Measurements from ENCODE around the gene USP32.

The USP32 gene

DNA sequence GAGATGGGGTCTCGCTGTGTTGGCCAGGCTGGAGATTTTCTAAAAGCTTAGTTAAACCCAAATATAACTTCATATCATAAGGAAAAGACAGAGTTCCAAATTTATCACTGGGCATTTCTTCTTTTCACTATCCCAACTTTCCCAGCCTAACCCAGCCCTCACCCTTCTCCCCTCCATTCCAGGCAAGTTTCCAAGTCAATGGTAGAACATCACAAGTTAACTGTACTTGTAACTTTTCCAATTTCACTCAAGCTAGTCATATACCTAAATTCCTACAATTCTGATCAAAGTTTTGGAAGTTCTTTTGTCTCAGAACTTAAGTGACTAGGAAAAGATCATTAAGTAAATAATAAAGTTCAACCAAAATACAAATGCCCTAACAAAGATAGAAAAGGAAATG, 61.2 kb downstream of the USP32 start:
- DNase-seq (ENCODE audit: low read depth) = no peak
- TF ChIP-seq, protein P1, sequence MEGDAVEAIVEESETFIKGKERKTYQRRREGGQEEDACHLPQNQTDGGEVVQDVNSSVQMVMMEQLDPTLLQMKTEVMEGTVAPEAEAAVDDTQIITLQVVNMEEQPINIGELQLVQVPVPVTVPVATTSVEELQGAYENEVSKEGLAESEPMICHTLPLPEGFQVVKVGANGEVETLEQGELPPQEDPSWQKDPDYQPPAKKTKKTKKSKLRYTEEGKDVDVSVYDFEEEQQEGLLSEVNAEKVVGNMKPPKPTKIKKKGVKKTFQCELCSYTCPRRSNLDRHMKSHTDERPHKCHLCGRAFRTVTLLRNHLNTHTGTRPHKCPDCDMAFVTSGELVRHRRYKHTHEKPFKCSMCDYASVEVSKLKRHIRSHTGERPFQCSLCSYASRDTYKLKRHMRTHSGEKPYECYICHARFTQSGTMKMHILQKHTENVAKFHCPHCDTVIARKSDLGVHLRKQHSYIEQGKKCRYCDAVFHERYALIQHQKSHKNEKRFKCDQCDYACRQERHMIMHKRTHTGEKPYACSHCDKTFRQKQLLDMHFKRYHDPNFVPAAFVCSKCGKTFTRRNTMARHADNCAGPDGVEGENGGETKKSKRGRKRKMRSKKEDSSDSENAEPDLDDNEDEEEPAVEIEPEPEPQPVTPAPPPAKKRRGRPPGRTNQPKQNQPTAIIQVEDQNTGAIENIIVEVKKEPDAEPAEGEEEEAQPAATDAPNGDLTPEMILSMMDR (IDR thresholded peaks at IDR 0.05; ENCODE audit: control insufficient read depth, insufficient read depth, low read depth, low read length, missing control alignments) = no peak
- no peak overlapping the region for H3K4me3 ChIP-seq (ENCODE audit: control insufficient read depth, low read depth, low read length)

DNA sequence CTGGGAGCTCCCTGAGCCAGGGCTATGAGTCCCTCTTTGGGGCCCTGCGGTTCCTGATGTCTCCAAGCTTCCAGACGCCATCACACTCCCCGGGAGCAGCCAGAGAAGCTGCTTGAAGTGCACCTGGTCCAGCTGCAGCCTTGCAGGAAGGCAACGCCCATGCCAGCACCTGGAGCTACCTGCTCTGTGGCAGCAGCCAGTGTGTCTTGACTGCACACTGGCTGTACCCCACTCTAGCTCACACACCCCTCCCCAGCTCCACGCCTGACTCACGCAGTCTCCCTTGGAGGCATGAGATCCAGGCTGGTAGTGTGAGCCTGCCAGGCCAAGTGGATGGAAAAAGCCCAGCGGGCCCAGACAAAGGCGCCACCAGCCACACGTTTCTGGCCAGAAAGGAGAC, 63.3 kb downstream of the USP32 start:
- no peak overlapping the region for H3K4me3 ChIP-seq (ENCODE audit: control insufficient read depth, low read depth, low read length)
- DNase-seq (ENCODE audit: low read depth) = no peak
- TF ChIP-seq, protein P1 (IDR thresholded peaks at IDR 0.05; ENCODE audit: control insufficient read depth, insufficient read depth, low read depth, low read length, missing control alignments) = no peak

DNA sequence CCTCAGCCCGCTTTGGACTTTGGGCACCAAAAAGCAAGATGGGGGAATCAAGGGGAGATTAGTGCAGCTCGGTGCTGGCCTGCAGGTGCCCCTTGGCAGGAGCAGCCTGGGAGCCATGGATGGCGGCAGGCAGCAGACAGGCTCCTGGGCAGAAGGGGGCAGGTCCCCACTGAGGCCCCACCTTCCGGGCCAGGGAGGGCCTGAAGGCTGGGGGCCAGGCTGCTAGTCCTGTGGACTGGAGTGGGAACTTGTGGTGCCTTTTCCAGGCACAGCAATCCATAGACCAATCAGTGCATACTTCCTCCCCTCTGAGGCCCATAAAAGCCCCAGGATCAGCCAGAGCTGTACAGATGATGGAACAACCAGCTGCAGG, 64.0 kb downstream of the USP32 start:
- H3K4me3 ChIP-seq (ENCODE audit: control insufficient read depth, low read depth, low read length) = no peak overlapping the region
- DNase-seq (ENCODE audit: low read depth) = no peak
- TF ChIP-seq, protein P1 (IDR thresholded peaks at IDR 0.05; ENCODE audit: control insufficient read depth, insufficient read depth, low read depth, low read length, missing control alignments) = no peak

GRCh38 chr17:60327134-60327900, 64.6 kb downstream of the USP32 start:
- TF ChIP-seq, protein P1 (IDR thresholded peaks at IDR 0.05; ENCODE audit: control insufficient read depth, insufficient read depth, low read depth, low read length, missing control alignments) = no peak
- H3K4me3 ChIP-seq (ENCODE audit: control insufficient read depth, low read depth, low read length) = no peak overlapping the region
- no peak for DNase-seq (ENCODE audit: low read depth)

DNA sequence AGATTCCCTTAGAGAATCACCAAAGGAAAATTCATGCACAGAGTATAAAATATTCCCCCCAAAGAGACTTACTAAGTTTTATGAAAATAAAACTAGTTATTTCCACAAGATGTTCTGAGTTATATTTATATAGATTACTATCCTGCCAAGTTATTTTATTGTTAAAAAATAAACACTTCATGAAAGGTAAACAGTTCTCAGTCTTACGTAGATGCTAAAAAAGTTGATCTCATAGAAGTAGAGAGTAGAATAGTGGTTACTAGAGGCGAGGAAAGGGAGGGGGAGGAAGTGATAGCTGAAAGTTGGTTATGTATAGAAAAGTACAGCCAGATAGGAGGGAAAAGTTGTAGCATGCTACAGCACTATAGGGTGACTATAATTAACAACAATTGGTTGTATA, 65.2 kb downstream of the USP32 start:
- no peak overlapping the region for H3K4me3 ChIP-seq (ENCODE audit: control insufficient read depth, low read depth, low read length)
- no peak for DNase-seq (ENCODE audit: low read depth)
- TF ChIP-seq, protein P1 (IDR thresholded peaks at IDR 0.05; ENCODE audit: control insufficient read depth, insufficient read depth, low read depth, low read length, missing control alignments) = no peak

GRCh38 chr17:60325730-60326524, 66.0 kb downstream of the USP32 start:
- TF ChIP-seq, protein P1 (IDR thresholded peaks at IDR 0.05; ENCODE audit: control insufficient read depth, insufficient read depth, low read depth, low read length, missing control alignments) = no peak
- H3K4me3 ChIP-seq (ENCODE audit: control insufficient read depth, low read depth, low read length) = no peak overlapping the region
- DNase-seq (ENCODE audit: low read depth) = no peak

Measured in AG09309 (cell line).